H54 (cell line): ENCODE data around the gene TLR10.
"Not testable (repeated sequence)": the region's sequence is repeated elsewhere in the genome, so short reads cannot be mapped to it uniquely, and the experiment has no call there.

Experiments used
- DNase-seq: peaks from one replicate; pipeline ENCODE4 v3.0.0; 2011; ENCODE audit warnings: low spot score, mixed read lengths; ENCODE audit not compliant: insufficient read length
- FAIRE-seq: peaks from 3 replicates; lab custom pipeline; 2011; peaks lifted over from hg19 to GRCh38; lab: Jason Lieb, UNC
- POLR2A ChIP-seq: IDR thresholded peaks from 2 replicates; pipeline ENCODE4 v1.6.1; 2011; ENCODE audit warnings: low read depth, mild to moderate bottlenecking, low read length

The TLR10 gene

DNA sequence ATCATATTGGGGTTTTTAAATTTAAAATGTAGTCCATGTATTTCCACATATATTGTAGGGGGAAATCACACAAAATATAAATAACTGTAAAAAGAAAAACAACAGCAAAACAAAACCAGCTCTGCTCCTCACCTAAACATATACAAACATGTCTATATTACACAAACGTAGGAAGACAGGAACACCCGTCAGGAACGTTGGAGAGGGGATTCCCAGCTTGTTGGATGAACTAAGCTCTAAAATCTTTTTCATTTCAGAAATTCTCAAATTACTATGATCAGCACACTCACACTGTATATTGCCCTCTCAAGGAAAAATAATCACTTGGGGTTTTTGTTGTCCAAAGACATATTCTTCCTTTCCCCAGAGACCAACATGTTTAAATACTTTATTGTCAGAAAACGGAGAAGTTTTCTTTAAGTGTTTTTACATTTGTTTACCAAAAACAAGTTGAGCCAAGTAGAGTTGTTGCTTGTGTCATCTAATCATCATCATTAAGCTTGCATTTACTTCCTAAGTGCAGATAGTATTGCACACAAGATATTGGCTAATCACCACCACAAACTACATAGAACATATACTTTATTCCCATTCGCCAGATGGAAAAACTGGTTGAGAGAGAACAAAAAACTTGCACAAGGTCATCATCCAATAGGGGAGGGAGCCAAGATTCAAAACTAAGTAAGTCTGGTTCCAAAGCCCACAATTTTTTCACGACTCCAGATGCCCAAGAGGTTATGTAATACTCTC is 2.4 kb upstream of the TLR10 start:
- FAIRE-seq, result no peak
- no peak for TF ChIP-seq POLR2A
- DNase-seq, result no peak

DNA sequence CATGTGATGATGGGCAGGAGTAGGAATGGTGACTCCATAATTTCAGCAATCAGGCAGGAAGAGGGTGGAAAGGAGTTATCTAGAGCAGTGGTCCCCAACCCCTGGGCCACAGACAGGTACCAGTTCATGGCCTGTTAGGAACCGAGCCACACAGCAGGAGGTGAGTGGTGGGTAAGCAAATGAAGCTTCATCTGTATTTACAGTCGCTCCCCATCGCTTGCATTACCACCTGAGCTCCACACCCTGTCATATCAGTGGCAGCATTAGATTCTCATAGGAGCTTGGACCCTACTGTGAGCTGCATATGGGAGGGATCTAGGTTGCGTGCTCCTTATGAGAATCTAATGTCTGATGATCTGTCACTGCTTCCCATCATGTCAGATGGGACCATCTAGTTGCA is 1.4 kb upstream of the TLR10 start:
- no peak for TF ChIP-seq POLR2A
- FAIRE-seq (no peak), DNase-seq (no peak)

DNA sequence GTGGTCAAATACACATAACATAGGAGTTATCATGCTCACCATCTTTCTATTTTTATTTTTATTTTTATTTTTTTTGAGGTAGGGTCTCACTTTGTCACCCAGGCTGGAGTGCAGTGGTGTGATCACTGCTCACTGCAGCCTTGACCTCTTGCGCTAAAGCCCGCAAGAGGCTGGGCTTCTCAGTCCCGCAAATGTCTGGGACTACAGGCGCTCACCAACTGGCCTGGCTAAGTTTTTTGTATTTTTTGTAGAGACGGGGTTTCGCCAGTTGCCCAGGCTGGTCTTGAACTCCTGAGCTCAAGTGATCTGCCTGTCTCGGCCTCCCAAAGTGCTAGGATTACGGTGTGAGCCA is 295 bp upstream of the TLR10 start:
- DNase-seq, result no peak
- no peak for TF ChIP-seq POLR2A
- FAIRE-seq, result no peak

DNA sequence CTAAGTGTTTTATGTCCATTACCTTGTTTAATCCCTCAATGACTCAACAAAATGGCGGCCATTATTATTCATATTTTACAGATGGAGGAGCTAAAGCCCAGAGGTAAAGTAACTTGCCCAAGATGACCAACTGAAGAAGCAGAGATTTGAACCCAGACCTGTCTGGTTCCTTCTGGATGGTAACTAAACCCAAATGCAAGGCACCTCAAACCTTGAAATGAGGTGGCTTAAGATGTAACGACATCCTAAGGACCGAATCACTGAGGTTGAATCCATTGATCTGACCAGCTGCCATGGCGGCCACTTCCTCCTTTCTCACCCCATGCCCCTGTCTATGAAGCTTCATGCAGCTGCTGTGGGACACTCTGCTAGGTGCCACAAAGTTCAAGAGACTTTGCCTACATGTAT is 932 bp downstream of the TLR10 start:
- DNase-seq (no peak), FAIRE-seq (no peak)
- TF ChIP-seq POLR2A, result no peak

DNA sequence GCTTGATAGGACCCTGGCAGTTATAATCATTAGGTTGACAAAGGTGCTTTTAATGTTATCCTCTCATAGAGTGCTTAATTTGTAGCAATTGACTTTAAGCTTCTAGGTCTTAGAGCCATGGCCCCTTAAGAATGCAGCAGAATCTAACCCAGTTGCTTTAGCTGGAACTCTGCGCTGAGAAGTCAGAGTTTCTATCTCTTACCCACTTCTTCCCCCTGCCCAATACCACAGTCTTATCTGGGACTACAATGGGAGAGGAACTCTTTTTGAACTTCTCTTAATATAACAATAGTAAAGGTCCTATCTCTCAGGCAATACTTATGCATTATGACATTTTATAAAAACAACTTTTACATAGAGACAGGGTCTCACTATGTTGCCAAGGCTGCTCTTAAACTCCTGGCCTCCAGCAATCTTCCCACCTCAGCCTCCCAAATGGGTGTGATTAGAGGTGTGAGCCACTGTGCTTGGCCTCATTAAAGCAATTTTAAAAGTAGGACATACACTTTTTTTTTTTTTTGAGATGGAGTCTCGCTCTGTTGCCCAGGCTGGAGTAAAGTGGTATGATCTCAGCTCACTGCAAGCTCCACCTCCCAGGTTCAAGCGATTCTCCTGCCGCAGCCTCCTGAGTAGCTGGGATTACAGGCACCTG is 1.8 kb downstream of the TLR10 start:
- FAIRE-seq (no peak), DNase-seq (no peak)
- TF ChIP-seq POLR2A, result no peak

DNA sequence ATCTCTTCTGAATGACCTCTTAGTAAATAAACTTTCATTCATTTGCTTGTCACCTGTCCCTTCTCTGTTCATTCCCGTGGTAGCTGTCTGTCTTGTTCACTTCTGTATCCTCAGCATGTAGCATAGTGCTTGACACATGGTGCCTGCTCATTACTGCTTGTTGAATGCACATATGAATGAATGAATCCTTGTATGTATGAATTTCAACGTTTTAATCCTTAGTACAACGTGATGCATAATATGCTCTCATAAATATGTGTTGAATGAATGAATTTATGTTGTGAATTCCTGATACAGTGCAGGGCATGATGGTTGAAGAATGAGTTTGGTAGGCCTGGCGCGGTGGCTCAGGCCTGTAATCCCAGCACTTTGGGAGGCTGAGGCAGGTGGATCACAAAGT is 3.0 kb downstream of the TLR10 start:
- no peak for DNase-seq
- no peak for FAIRE-seq
- TF ChIP-seq POLR2A, result no peak

DNA sequence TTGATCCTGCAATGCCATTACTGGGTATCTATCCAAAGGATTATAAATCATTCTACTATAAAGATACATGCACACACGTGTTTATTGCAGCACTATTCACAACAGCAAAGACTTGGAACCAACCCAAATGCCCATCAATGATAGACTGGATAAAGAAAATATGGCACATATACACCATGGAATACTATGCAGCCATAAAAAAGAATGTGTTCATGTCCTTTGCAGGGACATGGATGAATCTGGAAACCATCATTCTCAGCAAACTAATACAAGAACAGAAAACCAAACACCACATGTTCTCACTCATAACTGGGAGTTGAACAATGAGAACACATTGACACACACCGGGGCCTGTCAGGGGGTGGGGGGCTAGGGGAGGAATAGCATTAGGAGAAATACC is 4.9 kb downstream of the TLR10 start:
- not testable (repeated sequence) for FAIRE-seq

DNA sequence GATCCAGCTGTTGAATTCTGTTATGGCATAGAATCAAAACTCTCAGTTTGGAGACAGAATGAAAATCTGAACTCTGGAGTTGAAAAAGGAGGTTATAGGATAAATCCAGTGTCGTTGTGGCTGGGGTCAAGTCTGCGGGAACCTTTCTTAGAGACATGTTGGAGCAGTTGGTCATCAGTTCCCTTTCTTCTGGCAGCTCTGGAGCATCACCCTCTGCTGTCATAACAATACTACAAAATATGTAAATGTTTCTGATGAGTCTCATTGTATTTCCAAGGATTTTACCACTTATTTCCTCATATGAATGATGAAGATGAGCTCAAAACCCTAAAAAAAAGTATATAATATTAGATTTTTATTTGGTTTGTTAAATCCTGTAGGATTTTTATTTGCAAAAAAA is 7.5 kb downstream of the TLR10 start:
- DNase-seq (no peak), FAIRE-seq (no peak)
- no peak for TF ChIP-seq POLR2A

More for the DNA sequence above, 4.9 kb downstream of the TLR10 start:
- DNase-seq, result not testable (repeated sequence)

DNA sequence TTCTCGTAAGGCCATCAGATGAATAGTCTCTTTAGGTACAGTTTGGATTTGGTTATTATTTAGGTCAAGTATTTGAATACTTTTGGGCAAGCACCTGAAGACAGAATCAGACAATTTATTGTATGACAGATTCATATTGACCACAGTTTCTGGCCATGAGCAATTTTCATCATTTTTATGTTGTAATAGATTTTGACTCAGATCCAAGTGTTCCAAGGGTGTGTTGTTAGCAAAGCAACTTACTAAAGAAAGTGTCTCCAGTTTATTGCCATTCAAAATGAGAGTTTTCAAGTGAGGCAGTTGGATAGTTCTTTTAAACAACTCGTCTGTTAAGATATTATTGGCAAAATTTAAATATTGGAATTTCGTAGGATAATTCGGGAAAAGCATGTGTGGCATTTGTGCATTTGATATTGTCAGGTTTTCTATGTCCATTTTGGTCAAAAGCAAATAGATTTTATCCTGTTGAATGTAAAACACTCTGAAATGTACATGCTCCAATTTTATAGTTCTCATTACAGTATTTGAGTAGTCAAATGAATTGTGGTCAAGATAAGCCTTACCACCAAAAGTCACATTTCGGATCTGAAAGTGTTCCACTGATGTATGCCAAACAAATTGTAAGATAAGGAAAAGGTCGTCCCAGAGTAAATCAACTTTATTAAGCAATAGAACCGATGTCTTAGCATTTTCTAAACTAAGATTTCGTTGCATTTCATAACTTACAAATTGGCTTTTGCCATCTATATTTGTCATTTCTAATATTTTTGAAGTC is 8.4 kb downstream of the TLR10 start:
- DNase-seq (no peak), FAIRE-seq (no peak)

DNA sequence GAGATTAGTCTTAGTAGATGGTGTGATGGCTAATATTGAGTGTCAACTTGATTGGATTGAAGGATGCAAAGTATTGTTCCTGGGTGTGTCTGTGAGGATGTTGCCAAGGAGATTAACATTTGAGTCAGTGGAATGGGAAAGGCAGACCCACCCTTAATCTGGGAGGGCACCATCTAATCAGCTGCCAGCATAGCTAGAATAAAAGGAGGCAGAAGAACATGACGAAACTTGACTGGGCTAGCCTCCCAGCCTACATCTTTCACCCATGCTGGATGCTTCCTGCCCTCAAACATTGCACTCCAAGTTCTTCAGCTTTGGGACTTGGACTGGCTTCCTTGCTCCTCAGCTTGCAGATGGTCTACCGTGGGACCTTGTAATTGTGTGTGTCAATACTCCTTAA is 12.5 kb downstream of the TLR10 start:
- not testable (repeated sequence) for FAIRE-seq

More for the DNA sequence above, 8.4 kb downstream of the TLR10 start:
- no peak for TF ChIP-seq POLR2A

DNA sequence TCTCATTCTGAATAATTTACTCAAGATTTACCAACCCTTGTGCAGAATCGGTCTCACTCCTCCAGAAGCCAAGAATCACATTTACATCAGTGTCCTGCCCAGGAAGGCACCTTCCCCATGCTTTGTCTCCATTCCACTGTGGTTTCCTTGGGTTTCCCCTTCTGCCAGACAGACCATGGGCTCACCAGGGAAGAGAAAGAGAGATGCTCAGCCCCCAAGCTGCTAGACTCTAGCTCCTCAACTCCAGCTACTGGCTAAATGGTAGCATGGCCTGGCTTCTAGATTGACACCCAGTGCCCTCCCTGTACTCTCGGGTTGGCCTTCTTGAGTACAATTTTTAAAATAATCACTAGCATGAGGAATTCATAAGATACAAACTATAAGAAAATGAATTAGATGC is 12.9 kb downstream of the TLR10 start:
- FAIRE-seq (no peak), DNase-seq (no peak)
- TF ChIP-seq POLR2A, result no peak

More for the DNA sequence above, 12.5 kb downstream of the TLR10 start:
- DNase-seq, result not testable (repeated sequence)

DNA sequence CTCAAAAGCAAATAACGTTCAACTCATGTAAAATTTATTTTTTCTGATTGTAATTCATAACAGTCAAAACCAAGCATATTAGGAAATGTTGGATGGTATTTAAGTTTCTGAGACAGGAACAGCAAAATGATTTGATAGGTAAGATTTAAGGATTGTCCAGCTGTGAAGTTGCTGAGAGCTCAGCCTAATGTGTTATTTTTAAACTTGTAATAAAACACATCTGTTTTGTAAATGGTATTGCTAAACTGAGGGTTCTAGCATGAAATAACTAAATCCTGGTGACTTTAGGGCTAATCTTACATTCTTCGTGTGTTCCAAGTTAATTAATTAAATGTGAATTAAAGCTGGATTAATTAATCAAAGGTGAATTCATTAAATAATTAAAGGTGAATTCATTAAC is 13.3 kb downstream of the TLR10 start:
- TF ChIP-seq POLR2A, result no peak
- DNase-seq (no peak), FAIRE-seq (no peak)

DNA sequence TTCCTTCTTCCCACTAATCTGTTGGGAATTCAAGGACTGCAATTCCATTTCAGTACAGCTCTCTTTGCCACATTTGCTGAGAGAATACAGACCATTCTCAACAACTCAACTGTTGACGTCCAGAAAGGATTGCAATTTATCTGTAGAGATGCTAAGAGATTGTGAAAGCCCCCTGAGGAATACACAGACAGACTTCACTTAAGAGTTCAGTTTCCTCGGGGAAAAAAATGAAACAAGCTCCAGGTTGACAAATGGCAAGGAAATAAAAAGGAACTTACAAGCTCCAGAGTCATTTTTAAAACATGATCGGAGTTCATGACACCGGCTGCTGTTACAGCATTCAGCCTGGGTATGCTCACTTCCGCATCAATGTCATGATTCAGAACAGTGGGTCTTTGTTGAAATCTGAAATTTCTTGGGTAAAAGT is 13.8 kb downstream of the TLR10 start:
- DNase-seq, result no peak
- no peak for TF ChIP-seq POLR2A
- FAIRE-seq, result no peak

DNA sequence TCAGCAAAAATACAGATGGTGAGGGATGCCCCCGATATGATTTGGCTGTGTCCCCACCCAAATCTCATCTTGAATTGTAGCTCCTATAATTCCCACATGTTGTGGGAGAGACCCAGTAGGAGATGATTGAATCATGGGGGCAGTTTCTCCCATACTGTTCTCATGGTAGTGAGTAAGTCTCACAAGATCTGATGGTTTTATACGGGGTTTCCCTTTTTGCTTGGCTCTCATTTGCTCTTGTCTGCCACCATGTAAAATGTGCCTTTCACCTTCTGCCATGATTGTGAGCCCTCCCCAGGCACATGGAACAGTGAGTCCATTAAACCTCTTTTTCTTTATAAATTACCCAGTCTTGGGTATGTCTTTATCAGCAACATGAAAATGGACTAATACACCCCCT is 15.8 kb downstream of the TLR10 start:
- DNase-seq, FAIRE-seq: not testable (repeated sequence)
